HCT116 (cell line): ENCODE results near the gene FRMPD1. TPM values are rescaled to one million over a fixed set of nuclear protein-coding genes. Genes with fewer than 3 reads are reported as not detected.

Source experiments
- ATAC-seq: fragments of 200-7000 bp; cut with Tn5 transposase; 2 replicates; pipeline ENCODE4 v1.9.1; 2020; ENCODE audit warnings: mild to moderate bottlenecking, moderate library complexity
- BruUV-seq: library from RNA; stranded (reverse); fragments of 400-500 nt; replicated peaks from 2 replicates; lab custom pipeline; 2021; lab: Mats Ljungman, UMichigan
- CTCF ChIA-PET: fragments of 300-600 bp; sonication (Branson Sonifier 250); formaldehyde crosslinking; loops from one replicate; lab custom pipeline; 2021; ENCODE audit warnings: antibody characterized with exemption; lab: Charles Lee
- POLR2A ChIA-PET: fragments of 300-600, 350-600 bp; sonication (Branson Sonifier 250); formaldehyde crosslinking; loops from one replicate; lab custom pipeline; 2021; ENCODE audit warnings: antibody characterized with exemption; lab: Charles Lee
- RAD21 ChIA-PET, 2 experiments: fragments of 300-600 bp; sonication (Branson Sonifier 250); formaldehyde crosslinking; loops; one replicate each; lab custom pipeline; 2023; ENCODE audit warnings: low total read pairs in 2 of 2; ENCODE audit not compliant: uncharacterized antibody in 2 of 2, unreplicated experiment in 2 of 2, low non-redundant PET in 1 of 2; lab: Charles Lee
- DNase-seq: peaks from one replicate; pipeline ENCODE4 v3.0.0-alpha.2; 2010; ENCODE audit warnings: low read depth, low spot score
- H2AFZ ChIP-seq: fragments of 200-600 bp; shearing (Covaris generic), sonication (generic); 2 replicates; pipeline ENCODE4 v1.6.1; 2017; ENCODE audit warnings: low read depth, mixed run types, mixed read lengths, antibody characterized with exemption, low read length; ENCODE audit not compliant: poor library complexity, severe bottlenecking
- H3K27ac ChIP-seq: 2 replicates; pipeline ENCODE4 v1.5.1; 2012; ENCODE audit warnings: low read depth, low read length
- H3K27me3 ChIP-seq: fragments of 200-600 bp; sonication (generic); 2 replicates; pipeline ENCODE4 v1.6.1; 2016; ENCODE audit warnings: mixed run types, low read length, mixed read lengths; ENCODE audit not compliant: insufficient read depth
- H3K36me3 ChIP-seq, 2 experiments: fragments of 200-500 bp in 1 of 2; fragments of 200-600 bp in 1 of 2; sonication (Bioruptor generic) in 1 of 2; sonication (generic) in 1 of 2; 2 replicates each; pipeline versions ENCODE4 v1.5.1 to v1.6.1; 2014 to 2016; ENCODE audit warnings: low read length in 2 of 2, inconsistent platforms in 1 of 2, mixed read lengths in 1 of 2, mixed run types in 1 of 2; ENCODE audit not compliant: insufficient read depth in 2 of 2, control insufficient read depth in 1 of 2
- H3K4me1 ChIP-seq, 2 experiments: fragments of 200-600 bp in 1 of 2; sonication (generic) in 1 of 2; 2 replicates each; pipeline versions ENCODE4 v1.5.1 to v1.6.1; 2012 to 2017; ENCODE audit warnings: low read length in 2 of 2, inconsistent platforms in 1 of 2, mild to moderate bottlenecking in 1 of 2, mixed read lengths in 1 of 2, mixed run types in 1 of 2, moderate library complexity in 1 of 2; ENCODE audit not compliant: insufficient read depth in 2 of 2, control insufficient read depth in 1 of 2
- H3K4me2 ChIP-seq: fragments of 200-600 bp; sonication (generic); 2 replicates; pipeline ENCODE4 v1.6.1; 2017; ENCODE audit warnings: mixed run types, low read length, mixed read lengths
- H3K4me3 ChIP-seq, 2 experiments: fragments of 200-600 bp in 1 of 2; sonication (generic) in 1 of 2; replicated peaks in 1 of 2; 2 replicates each; pipeline ENCODE4 v1.5.1; 2011 to 2016; ENCODE audit warnings: low read length in 2 of 2, control low read depth in 1 of 2, low read depth in 1 of 2, mild to moderate bottlenecking in 1 of 2, mixed read lengths in 1 of 2, mixed run types in 1 of 2
- H3K79me2 ChIP-seq: fragments of 200-600 bp; sonication (generic); 2 replicates; pipeline ENCODE4 v1.6.1; 2017; ENCODE audit warnings: mild to moderate bottlenecking, mixed run types, low read length, moderate library complexity, mixed read lengths; ENCODE audit not compliant: insufficient read depth
- H3K9ac ChIP-seq: fragments of 200-600 bp; sonication (generic); 2 replicates; pipeline ENCODE4 v1.6.1; 2016; ENCODE audit warnings: low read length, mixed read lengths
- H3K9me2 ChIP-seq: fragments of 200-600 bp; sonication (generic), shearing (Covaris generic); 2 replicates; pipeline ENCODE4 v1.6.1; 2017; ENCODE audit warnings: mixed run types, mild to moderate bottlenecking, moderate library complexity; ENCODE audit not compliant: insufficient read depth
- H3K9me3 ChIP-seq, 2 experiments: fragments of 200-500 bp in 1 of 2; fragments of 200-600 bp in 1 of 2; sonication (Bioruptor generic) in 1 of 2; sonication (generic) in 1 of 2; 2 replicates each; pipeline ENCODE4 v1.6.1; 2014 to 2017; ENCODE audit warnings: low read length in 2 of 2, mixed read lengths in 2 of 2, inconsistent platforms in 1 of 2, low read depth in 1 of 2, mild to moderate bottlenecking in 1 of 2, mixed run types in 1 of 2, moderate library complexity in 1 of 2; ENCODE audit not compliant: control insufficient read depth in 1 of 2, insufficient read depth in 1 of 2
- H4K20me1 ChIP-seq: fragments of 200-600 bp; sonication (generic), shearing (Covaris generic); 2 replicates; pipeline ENCODE4 v1.6.1; 2017; ENCODE audit warnings: mixed run types, mild to moderate bottlenecking, moderate library complexity; ENCODE audit not compliant: insufficient read depth
- ATF3 ChIP-seq: IDR thresholded peaks from 2 replicates; pipeline ENCODE4 v1.6.1; 2012
- CEBPB ChIP-seq: IDR thresholded peaks from 2 replicates; pipeline ENCODE4 v1.6.1; 2012; ENCODE audit warnings: low read depth
- CTCF ChIP-seq, 3 experiments: fragments of 200-600 bp in 1 of 3; sonication (generic) in 1 of 3; IDR thresholded peaks in 2 of 3; conservative IDR thresholded peaks in 1 of 3; 2 replicates each; pipeline ENCODE4 v1.5.1; 2012 to 2017; ENCODE audit warnings: low read depth in 2 of 3, low read length in 2 of 3, antibody characterized with exemption in 1 of 3, borderline replicate concordance in 1 of 3, control low read depth in 1 of 3, mild to moderate bottlenecking in 1 of 3, mixed read lengths in 1 of 3, mixed run types in 1 of 3, moderate library complexity in 1 of 3; ENCODE audit not compliant: insufficient read depth in 1 of 3
- EGR1 ChIP-seq: IDR thresholded peaks from 2 replicates; pipeline ENCODE4 v1.6.1; 2012; ENCODE audit warnings: low read depth
- ELF1 ChIP-seq: IDR thresholded peaks from 2 replicates; pipeline ENCODE4 v1.6.1; 2012; ENCODE audit warnings: low read depth, borderline replicate concordance
- EZH2 ChIP-seq: fragments of 200-600 bp; sonication (generic); IDR thresholded peaks from 2 replicates; pipeline ENCODE4 v1.6.1; 2017; ENCODE audit warnings: antibody characterized with exemption, mixed run types
- EZH2phosphoT487 ChIP-seq: fragments of 200-600 bp; IDR thresholded peaks from 2 replicates; pipeline ENCODE4 v1.6.1; 2018; ENCODE audit warnings: antibody characterized with exemption, borderline replicate concordance
- FOSL1 ChIP-seq: IDR thresholded peaks from 2 replicates; pipeline ENCODE4 v1.6.1; 2012; ENCODE audit warnings: low read depth
- JUND ChIP-seq: IDR thresholded peaks from 2 replicates; pipeline ENCODE4 v1.6.1; 2012
- POLR2AphosphoS5 ChIP-seq: IDR thresholded peaks from 2 replicates; pipeline ENCODE4 v1.6.1; 2011; ENCODE audit warnings: mild to moderate bottlenecking, low read depth, low read length, moderate library complexity
- RAD21 ChIP-seq: IDR thresholded peaks from 2 replicates; pipeline ENCODE4 v1.6.1; 2012; ENCODE audit warnings: low read depth, mild to moderate bottlenecking
- SIN3A ChIP-seq: IDR thresholded peaks from 2 replicates; pipeline ENCODE4 v1.6.1; 2012; ENCODE audit warnings: low read depth
- SP1 ChIP-seq: IDR thresholded peaks from 2 replicates; pipeline ENCODE4 v1.6.1; 2012; ENCODE audit warnings: low read depth
- SRF ChIP-seq: IDR thresholded peaks from 2 replicates; pipeline ENCODE4 v1.6.1; 2012; ENCODE audit warnings: low read depth
- YY1 ChIP-seq: IDR thresholded peaks from 2 replicates; pipeline ENCODE4 v1.6.1; 2011; ENCODE audit warnings: low read length, low read depth, moderate library complexity, mild to moderate bottlenecking; ENCODE audit not compliant: insufficient replicate concordance; ENCODE audit errors: extremely low read depth
- ZFX ChIP-seq: fragments of 450-650 bp; IDR thresholded peaks from 2 replicates; pipeline ENCODE4 v1.6.1; 2017
- intact Hi-C: fragments of 100-400 bp; cut with micrococcal nuclease; formaldehyde crosslinking; loops from 2 replicates; pipeline ENCODE4 v1.10.0; 2022
- total RNA-seq: library from RNA; stranded (reverse); gene quantifications from one replicate; pipeline ENCODE4 v1.2.1, GENCODE V29; 2021; ENCODE audit not compliant: unreplicated experiment
- TF ChIP-seq, protein P1 (sequence below): IDR thresholded peaks from 2 replicates; pipeline ENCODE4 v1.6.1; 2012
- TF ChIP-seq, protein P2 (sequence below): IDR thresholded peaks from 2 replicates; pipeline ENCODE4 v1.6.1; 2012; ENCODE audit warnings: low read depth

The FRMPD1 gene
- total RNA-seq, 1 experiment from 2014 or later: 0.52 TPM

- H3K79me2 ChIP-seq: no peaks in the 10 kb centered on the region
- no TSS peak for BruUV-seq
- ChIA-PET POLR2A (interaction anchor here (1.1 kb wide), 1 partner anchor 46 kb away, joined by 3 read pairs; no protein-coding TSS in a partner anchor), RAD21 (no interaction called here), CTCF (no interaction called here)
- no peak overlapping the region for H3K9ac ChIP-seq
- no peak overlapping the region for H3K4me3 ChIP-seq
- H3K36me3 ChIP-seq: no peaks in the 10 kb centered on the region
- no peak for ATAC-seq
- peaks cover 0 to 5% of the 10 kb centered on the region in 2 experiments; a peak in 2 of 4 replicates for H3K4me1 ChIP-seq
- no peaks in the 10 kb centered on the region for H3K9me3 ChIP-seq
- no peaks in the 10 kb centered on the region for H3K9me2 ChIP-seq
- H3K27ac ChIP-seq: no peak overlapping the region
- no peak overlapping the region for H2AFZ ChIP-seq
- no peak overlapping the region for H3K4me2 ChIP-seq
- no peaks in the 10 kb centered on the region for H3K27me3 ChIP-seq
- intact Hi-C loops: no loop called here
- no peaks in the 10 kb centered on the region for H4K20me1 ChIP-seq
- no peak for DNase-seq
- no peak for TF ChIP-seq SIN3A
- no peak for TF ChIP-seq SRF
- TF ChIP-seq FOSL1: no peak
- TF ChIP-seq ELF1: no peak
- TF ChIP-seq ZFX: no peak
- no peak for TF ChIP-seq EZH2phosphoT487
- TF ChIP-seq, protein P1, sequence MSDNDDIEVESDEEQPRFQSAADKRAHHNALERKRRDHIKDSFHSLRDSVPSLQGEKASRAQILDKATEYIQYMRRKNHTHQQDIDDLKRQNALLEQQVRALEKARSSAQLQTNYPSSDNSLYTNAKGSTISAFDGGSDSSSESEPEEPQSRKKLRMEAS: no peak
- TF ChIP-seq POLR2AphosphoS5: no peak
- no peak for TF ChIP-seq JUND
- no peak for TF ChIP-seq ATF3
- no peak for TF ChIP-seq SP1
Observed at GRCh38 chr9:37706290-37706689, 55.5 kb downstream of the FRMPD1 start.

- intact Hi-C loops: no loop called here
- no peaks in the 10 kb centered on the region for H3K9me3 ChIP-seq
- BruUV-seq: no TSS peak
Observed at GRCh38 chr9:37707748-37708147, 57.0 kb downstream of the FRMPD1 start.

More at GRCh38 chr9:37707748-37708147, 57.0 kb downstream of the FRMPD1 start:
- ATAC-seq: no peak
- TF ChIP-seq CEBPB (no peak), YY1 (no peak), EZH2 (no peak), SP1 (no peak), EGR1 (no peak), RAD21 (no peak), CTCF (IDR thresholded peaks at IDR 0.05 in 2 of 3, conservative IDR thresholded peaks at IDR 0.05 in 1 of 3; ENCODE audit: borderline replicate concordance in 1 of 3, insufficient read depth in 1 of 3, low read depth in 2 of 3, low read length in 2 of 3) (no peak), ELF1 (no peak), EZH2phosphoT487 (no peak)
- TF ChIP-seq, protein P2, sequence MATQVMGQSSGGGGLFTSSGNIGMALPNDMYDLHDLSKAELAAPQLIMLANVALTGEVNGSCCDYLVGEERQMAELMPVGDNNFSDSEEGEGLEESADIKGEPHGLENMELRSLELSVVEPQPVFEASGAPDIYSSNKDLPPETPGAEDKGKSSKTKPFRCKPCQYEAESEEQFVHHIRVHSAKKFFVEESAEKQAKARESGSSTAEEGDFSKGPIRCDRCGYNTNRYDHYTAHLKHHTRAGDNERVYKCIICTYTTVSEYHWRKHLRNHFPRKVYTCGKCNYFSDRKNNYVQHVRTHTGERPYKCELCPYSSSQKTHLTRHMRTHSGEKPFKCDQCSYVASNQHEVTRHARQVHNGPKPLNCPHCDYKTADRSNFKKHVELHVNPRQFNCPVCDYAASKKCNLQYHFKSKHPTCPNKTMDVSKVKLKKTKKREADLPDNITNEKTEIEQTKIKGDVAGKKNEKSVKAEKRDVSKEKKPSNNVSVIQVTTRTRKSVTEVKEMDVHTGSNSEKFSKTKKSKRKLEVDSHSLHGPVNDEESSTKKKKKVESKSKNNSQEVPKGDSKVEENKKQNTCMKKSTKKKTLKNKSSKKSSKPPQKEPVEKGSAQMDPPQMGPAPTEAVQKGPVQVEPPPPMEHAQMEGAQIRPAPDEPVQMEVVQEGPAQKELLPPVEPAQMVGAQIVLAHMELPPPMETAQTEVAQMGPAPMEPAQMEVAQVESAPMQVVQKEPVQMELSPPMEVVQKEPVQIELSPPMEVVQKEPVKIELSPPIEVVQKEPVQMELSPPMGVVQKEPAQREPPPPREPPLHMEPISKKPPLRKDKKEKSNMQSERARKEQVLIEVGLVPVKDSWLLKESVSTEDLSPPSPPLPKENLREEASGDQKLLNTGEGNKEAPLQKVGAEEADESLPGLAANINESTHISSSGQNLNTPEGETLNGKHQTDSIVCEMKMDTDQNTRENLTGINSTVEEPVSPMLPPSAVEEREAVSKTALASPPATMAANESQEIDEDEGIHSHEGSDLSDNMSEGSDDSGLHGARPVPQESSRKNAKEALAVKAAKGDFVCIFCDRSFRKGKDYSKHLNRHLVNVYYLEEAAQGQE: no peak
- TF ChIP-seq, all 23 proteins: peak for 0
- no peaks in the 10 kb centered on the region for H3K9me2 ChIP-seq
- no peak overlapping the region for H2AFZ ChIP-seq
- RAD21 ChIA-PET: no interaction called here
- H4K20me1 ChIP-seq: no peaks in the 10 kb centered on the region
- POLR2A ChIA-PET: no interaction called here
- no peak overlapping the region for H3K9ac ChIP-seq
- no peak overlapping the region for H3K27ac ChIP-seq
- CTCF ChIA-PET: no interaction called here
- H3K4me3 ChIP-seq: no peak overlapping the region
- H3K36me3 ChIP-seq: no peaks in the 10 kb centered on the region
- H3K4me2 ChIP-seq: no peak overlapping the region
- H3K79me2 ChIP-seq: no peaks in the 10 kb centered on the region
- peaks cover 0 to 5% of the 10 kb centered on the region in 2 experiments; a peak in 2 of 4 replicates for H3K4me1 ChIP-seq
- DNase-seq: no peak
- no peaks in the 10 kb centered on the region for H3K27me3 ChIP-seq
